Glutamatergic neuron (in vitro differentiated cells): ENCODE data around the gene STXBP5L. TPM values are rescaled to one million over a fixed set of nuclear protein-coding genes. Genes with fewer than 3 reads are reported as not detected.

Experiments
- DNase-seq: peaks from one replicate; pipeline ENCODE4 v3.0.0; 2022
- H3K27ac Mint-ChIP-seq: one replicate; pipeline ENCODE4 v1.8.0; 2020; ENCODE audit warnings: mild to moderate bottlenecking, mixed read lengths, inconsistent platforms; ENCODE audit not compliant: unreplicated experiment
- H3K27me3 Mint-ChIP-seq: one replicate; pipeline ENCODE4 v1.8.0; 2020; ENCODE audit warnings: mild to moderate bottlenecking, moderate library complexity, mixed read lengths, inconsistent platforms; ENCODE audit not compliant: unreplicated experiment
- H3K36me3 Mint-ChIP-seq: one replicate; pipeline ENCODE4 v1.8.0; 2020; ENCODE audit warnings: mild to moderate bottlenecking, mixed read lengths, inconsistent platforms; ENCODE audit not compliant: unreplicated experiment
- H3K4me1 Mint-ChIP-seq: one replicate; pipeline ENCODE4 v1.8.0; 2020; ENCODE audit warnings: mild to moderate bottlenecking, low read depth, mixed read lengths, inconsistent platforms; ENCODE audit not compliant: unreplicated experiment
- H3K4me3 Mint-ChIP-seq: one replicate; pipeline ENCODE4 v1.8.0; 2020; ENCODE audit warnings: mild to moderate bottlenecking, mixed read lengths, inconsistent platforms; ENCODE audit not compliant: unreplicated experiment
- H3K9me3 Mint-ChIP-seq: one replicate; pipeline ENCODE4 v1.8.0; 2020; ENCODE audit warnings: mild to moderate bottlenecking, moderate library complexity, mixed read lengths, inconsistent platforms; ENCODE audit not compliant: unreplicated experiment
- total RNA-seq: library from RNA; stranded (reverse); fragmentation: NEBNext Ultra II Directional; extraction: Animal tissue kit (Norgen Biotek cat#: 25700); gene quantifications from one replicate; pipeline ENCODE4 v1.2.1, GENCODE V29; 2021; ENCODE audit not compliant: unreplicated experiment
- TF ChIP-seq, protein P1 (sequence below): fragments of 200-600 bp; sonication (generic); IDR thresholded peaks from one replicate; pipeline ENCODE4 v1.5.0; 2021; ENCODE audit not compliant: partially characterized antibody, unreplicated experiment

Gene STXBP5L
- total RNA-seq, 1 donor from 2014 or later: 54.7 TPM

DNA sequence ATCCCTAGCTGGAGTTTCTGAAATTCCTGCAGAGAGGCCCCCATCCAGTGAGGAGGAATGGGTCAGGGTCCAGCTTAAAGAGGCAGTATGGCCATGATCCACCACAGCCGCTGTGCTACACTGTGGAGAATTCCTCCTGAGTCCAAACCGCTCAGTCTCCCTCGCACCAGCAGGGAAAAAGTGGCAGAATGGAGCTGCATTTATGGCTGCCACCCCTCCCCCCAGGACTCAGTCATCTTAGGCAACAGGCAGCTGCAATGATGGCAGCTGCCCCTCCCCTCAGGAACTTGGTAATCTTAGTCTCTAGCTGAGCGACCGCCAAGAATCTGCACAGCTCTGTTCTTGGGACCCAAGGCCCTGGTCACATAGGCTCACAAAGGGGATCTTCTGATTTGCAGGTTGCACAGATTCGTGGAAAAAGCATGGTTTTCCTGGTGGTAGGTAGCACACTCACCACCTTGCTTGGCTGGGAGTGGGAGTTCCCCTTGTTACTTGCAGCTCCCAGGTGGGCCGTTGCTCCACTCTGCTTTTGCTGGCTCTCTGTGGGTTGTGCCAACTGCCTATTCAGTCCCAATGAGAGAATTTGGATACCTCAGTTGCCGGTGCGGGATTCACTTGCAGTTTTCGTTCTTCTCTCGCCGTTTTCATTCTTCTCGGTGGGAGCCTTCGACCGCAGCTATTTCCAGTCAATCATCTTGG, 204.1 kb downstream of the STXBP5L start:
- DNase-seq: peak; percentile 27
- H3K4me1 Mint-ChIP-seq: no peaks in the 10 kb centered on the region
- TF ChIP-seq, protein P1, sequence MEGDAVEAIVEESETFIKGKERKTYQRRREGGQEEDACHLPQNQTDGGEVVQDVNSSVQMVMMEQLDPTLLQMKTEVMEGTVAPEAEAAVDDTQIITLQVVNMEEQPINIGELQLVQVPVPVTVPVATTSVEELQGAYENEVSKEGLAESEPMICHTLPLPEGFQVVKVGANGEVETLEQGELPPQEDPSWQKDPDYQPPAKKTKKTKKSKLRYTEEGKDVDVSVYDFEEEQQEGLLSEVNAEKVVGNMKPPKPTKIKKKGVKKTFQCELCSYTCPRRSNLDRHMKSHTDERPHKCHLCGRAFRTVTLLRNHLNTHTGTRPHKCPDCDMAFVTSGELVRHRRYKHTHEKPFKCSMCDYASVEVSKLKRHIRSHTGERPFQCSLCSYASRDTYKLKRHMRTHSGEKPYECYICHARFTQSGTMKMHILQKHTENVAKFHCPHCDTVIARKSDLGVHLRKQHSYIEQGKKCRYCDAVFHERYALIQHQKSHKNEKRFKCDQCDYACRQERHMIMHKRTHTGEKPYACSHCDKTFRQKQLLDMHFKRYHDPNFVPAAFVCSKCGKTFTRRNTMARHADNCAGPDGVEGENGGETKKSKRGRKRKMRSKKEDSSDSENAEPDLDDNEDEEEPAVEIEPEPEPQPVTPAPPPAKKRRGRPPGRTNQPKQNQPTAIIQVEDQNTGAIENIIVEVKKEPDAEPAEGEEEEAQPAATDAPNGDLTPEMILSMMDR: no peak
- no peaks in the 10 kb centered on the region for H3K36me3 Mint-ChIP-seq
- peaks cover 2% of the 10 kb centered on the region for H3K27me3 Mint-ChIP-seq
- H3K9me3 Mint-ChIP-seq: no peaks in the 10 kb centered on the region
- no peak overlapping the region for H3K4me3 Mint-ChIP-seq
- H3K27ac Mint-ChIP-seq: no peak overlapping the region

DNA sequence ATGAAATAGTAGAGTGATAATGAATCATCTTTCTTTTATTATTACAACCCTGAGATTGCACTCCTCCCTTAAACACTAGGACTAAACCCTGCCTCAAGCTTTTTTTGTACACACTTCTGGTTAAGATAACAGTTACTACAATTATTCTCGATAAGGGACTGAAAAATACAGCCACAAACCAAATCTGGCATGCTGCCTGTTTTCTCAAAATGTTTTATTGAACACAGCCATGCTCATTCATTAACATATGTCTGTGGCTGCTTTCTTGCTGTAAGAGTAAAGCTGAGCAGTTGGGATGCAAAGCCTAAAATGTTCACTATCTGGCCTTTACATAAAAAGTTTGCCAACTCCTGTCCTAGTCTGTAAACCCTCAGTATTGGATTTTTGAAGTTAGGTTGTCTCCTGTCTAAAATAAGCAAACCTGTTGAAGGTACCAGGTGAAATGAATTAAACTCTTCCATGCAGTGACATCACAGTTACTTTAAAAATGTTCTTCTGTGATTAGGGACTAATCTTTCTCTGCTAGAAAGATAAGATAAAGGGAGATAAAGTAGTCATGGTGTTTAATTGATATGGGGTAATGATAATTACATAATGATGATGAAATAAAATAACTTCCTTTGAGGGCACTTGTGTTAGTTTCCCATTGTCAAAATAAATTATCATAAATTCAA, 218.2 kb downstream of the STXBP5L start:
- no peaks in the 10 kb centered on the region for H3K9me3 Mint-ChIP-seq
- TF ChIP-seq, protein P1: no peak
- no peaks in the 10 kb centered on the region for H3K36me3 Mint-ChIP-seq
- H3K27me3 Mint-ChIP-seq: no peaks in the 10 kb centered on the region
- H3K4me1 Mint-ChIP-seq: no peaks in the 10 kb centered on the region
- no peak for DNase-seq
- H3K4me3 Mint-ChIP-seq: no peak overlapping the region
- H3K27ac Mint-ChIP-seq: no peak overlapping the region

DNA sequence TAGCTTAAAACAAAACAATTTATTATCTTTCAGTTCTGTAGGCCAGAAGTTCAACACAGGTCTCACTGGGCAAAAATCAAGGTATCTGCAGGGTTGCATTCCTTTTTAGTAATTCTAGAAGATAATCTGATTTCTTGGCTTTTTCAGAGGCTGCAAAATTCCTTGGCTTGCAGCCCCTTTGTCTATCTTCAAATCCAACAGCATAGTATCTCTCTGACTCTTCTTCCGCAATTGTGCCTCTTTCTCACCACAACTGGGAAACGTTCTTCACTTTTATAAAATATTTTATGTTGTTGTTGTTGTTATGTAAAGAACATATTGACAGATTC, 218.7 kb downstream of the STXBP5L start:
- Mint-ChIP-seq H3K27me3 (no peaks in the 10 kb centered on the region), H3K4me1 (no peaks in the 10 kb centered on the region), H3K36me3 (no peaks in the 10 kb centered on the region), H3K4me3 (no peak overlapping the region), H3K27ac (no peak overlapping the region), H3K9me3 (no peaks in the 10 kb centered on the region)
- no peak for DNase-seq
- TF ChIP-seq, protein P1: no peak

DNA sequence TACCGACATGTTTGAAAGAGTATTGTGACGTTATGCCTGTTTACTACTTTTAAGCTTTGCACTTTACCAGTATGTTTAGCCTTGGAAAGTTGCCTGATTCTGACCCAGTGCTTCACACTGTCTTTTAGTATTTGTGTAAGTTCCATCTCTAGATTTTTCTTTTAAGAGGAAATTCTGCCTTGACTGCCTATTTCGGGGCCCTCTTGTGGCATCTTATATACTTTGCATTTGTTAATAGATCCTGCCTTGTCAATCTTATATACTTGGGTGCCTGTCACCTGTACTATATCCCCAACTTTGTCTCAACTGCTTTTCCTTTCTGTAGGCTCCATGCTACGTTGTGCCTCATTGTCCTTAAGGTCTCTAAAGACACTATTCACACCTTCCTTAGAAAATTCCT, 244.6 kb downstream of the STXBP5L start:
- H3K27me3 Mint-ChIP-seq: no peaks in the 10 kb centered on the region
- TF ChIP-seq, protein P1: no peak
- no peak overlapping the region for H3K27ac Mint-ChIP-seq
- H3K36me3 Mint-ChIP-seq: peaks cover 8% of the 10 kb centered on the region
- no peaks in the 10 kb centered on the region for H3K9me3 Mint-ChIP-seq
- H3K4me3 Mint-ChIP-seq: no peak overlapping the region
- DNase-seq: no peak
- no peaks in the 10 kb centered on the region for H3K4me1 Mint-ChIP-seq

- H3K27me3 Mint-ChIP-seq: no peaks in the 10 kb centered on the region
- no peak overlapping the region for H3K27ac Mint-ChIP-seq
- H3K36me3 Mint-ChIP-seq: no peaks in the 10 kb centered on the region
- no peaks in the 10 kb centered on the region for H3K4me1 Mint-ChIP-seq
- TF ChIP-seq, protein P1: no peak
- DNase-seq: no peak
- no peak overlapping the region for H3K4me3 Mint-ChIP-seq
- H3K9me3 Mint-ChIP-seq: no peaks in the 10 kb centered on the region
Measured at GRCh38 chr3:121153851-121154250, 245.8 kb downstream of the STXBP5L start.
